ENCODE measurements around the gene GATAD2B. TPM values are rescaled to one million over a fixed set of nuclear protein-coding genes. Genes with fewer than 3 reads are reported as not detected.
"Not testable (repeated sequence)": the region's sequence is repeated elsewhere in the genome, so short reads cannot be mapped to it uniquely, and the experiment has no call there.

GATAD2B gene
- total RNA-seq, 1 experiment from 2014 or later: 8.9 TPM

- H3K36me3 ChIP-seq (replicated peaks; ENCODE audit: control insufficient read depth, insufficient read depth, low read length): peaks cover 17% of the 10 kb centered on the region
- H3K27me3 ChIP-seq (ENCODE audit: control insufficient read depth, insufficient read depth, low read length): no peaks in the 10 kb centered on the region; the same call in 1 of the 2 replicates
- H3K4me3 ChIP-seq (ENCODE audit: insufficient read depth, low read depth, low read length): peak within 1 kb of the TSS; percentile 97
- peak; percentile 88 for DNase-seq
Measured at GRCh38 chr1:153774780-153775457, 147.9 kb downstream of the GATAD2B start, which contains the start of gene SLC27A3. Gene SLC27A3 (plus strand): TSS chr1:153775407. CDS start chr1:153775498, 91 bp downstream.

- DNase-seq: peak; percentile 24
- Histone ChIP-seq H3K36me3 (replicated peaks; ENCODE audit: control insufficient read depth, insufficient read depth, low read length) (peaks cover 21% of the 10 kb centered on the region), H3K27me3 (ENCODE audit: control insufficient read depth, insufficient read depth, low read length) (no peaks in the 10 kb centered on the region; the same call in 1 of the 2 replicates), H3K4me3 (ENCODE audit: insufficient read depth, low read depth, low read length) (no peak overlapping the region)
Measured at GRCh38 chr1:153774026-153774595, 148.7 kb downstream of the GATAD2B start.

GRCh38 chr1:153773096-153773921 lies 149.5 kb downstream of the GATAD2B start:
- DNase-seq: peak; percentile 30
- Histone ChIP-seq H3K4me3 (ENCODE audit: insufficient read depth, low read depth, low read length) (no peak overlapping the region), H3K27me3 (ENCODE audit: control insufficient read depth, insufficient read depth, low read length) (no peaks in the 10 kb centered on the region; the same call in 1 of the 2 replicates), H3K36me3 (replicated peaks; ENCODE audit: control insufficient read depth, insufficient read depth, low read length) (peaks cover 24% of the 10 kb centered on the region)

DNA sequence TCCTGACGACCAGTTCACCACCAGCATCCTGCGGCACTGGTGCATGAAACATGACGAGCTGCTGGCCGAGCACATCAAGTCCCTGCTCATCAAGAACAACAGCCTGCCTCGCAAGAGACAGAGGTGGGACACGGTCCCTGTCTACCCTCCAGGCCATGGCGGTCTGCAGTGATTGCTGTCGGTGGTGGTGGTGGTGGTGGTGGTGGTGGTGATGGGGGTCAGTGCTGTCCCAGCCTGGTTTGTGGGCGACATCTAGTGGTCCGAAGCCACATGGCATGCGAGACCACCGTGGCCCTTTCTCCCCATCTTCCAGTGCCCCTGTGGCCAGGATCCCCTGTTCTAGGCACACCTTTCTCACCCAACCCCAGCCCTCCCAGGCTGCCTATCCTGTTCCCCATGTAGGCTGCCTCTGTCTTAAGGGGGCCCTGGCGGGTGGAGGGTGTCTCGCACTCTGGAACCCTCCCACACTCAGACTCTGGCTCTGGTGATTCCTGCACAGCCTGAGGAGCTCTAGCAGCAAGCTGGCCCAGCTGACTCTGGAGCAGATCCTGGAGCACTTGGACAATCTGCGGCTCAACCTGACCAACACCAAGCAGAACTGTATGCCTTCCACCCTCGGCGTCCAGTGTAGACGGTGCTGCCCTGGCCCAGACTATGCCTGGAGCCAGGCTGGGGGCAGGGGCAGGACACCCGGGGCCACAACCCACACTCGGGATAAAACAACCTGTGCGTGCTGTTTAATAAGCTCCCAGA lies 150.8 kb downstream of the GATAD2B start:
- Histone ChIP-seq H3K36me3 (replicated peaks; ENCODE audit: control insufficient read depth, insufficient read depth, low read length) (peaks cover 37% of the 10 kb centered on the region), H3K4me3 (ENCODE audit: insufficient read depth, low read depth, low read length) (no peak overlapping the region), H3K27me3 (ENCODE audit: control insufficient read depth, insufficient read depth, low read length) (no peaks in the 10 kb centered on the region)
- peak; percentile 88 for DNase-seq

DNA sequence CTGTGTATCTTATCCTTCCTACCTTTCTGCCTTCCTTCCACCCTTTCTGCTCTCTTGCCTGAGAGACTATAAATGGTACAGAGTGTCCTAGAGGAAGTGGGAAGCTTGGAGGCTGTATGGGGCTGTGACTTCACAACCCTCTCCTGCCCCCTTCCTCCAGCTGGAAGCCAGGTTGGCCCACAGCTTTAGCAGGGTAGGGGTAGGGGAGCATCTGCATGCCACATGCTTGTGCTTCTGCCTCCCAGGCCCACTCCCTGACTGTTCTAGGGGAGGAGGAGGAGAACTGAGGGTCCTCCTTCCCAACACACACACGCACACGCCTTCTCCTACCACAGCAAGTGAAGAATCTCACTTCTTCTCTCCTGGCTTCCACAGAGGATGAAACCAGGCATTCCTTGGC lies 151.5 kb downstream of the GATAD2B start:
- H3K36me3 ChIP-seq (replicated peaks; ENCODE audit: control insufficient read depth, insufficient read depth, low read length): peaks cover 37% of the 10 kb centered on the region
- no peaks in the 10 kb centered on the region for H3K27me3 ChIP-seq (ENCODE audit: control insufficient read depth, insufficient read depth, low read length)
- peak; percentile 42 for DNase-seq
- H3K4me3 ChIP-seq (ENCODE audit: insufficient read depth, low read depth, low read length): no peak overlapping the region

DNA sequence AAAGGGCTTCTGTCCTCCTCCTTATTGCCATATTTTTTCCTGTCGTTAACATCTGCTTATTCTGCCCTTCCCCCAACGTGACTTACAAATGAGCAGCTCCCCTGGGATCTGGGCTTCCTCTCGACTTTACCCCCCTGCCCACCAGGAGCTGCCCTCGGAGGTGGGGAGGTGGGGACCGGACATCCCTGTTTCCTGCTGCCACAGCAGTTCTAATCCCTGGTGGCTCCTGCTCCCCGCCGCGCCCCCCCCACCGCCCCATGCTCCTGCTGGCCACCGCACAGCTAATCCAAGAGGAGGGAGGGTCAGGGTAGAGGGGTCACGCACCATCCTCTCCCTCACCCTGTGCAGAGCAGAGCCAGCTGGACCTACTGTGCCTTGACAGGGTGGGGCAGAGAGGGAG lies 152.0 kb downstream of the GATAD2B start:
- no peaks in the 10 kb centered on the region for H3K27me3 ChIP-seq (ENCODE audit: control insufficient read depth, insufficient read depth, low read length)
- H3K36me3 ChIP-seq (replicated peaks; ENCODE audit: control insufficient read depth, insufficient read depth, low read length): peaks cover 37% of the 10 kb centered on the region
- no peak overlapping the region for H3K4me3 ChIP-seq (ENCODE audit: insufficient read depth, low read depth, low read length)
- peak; percentile 48 for DNase-seq

- no peaks in the 10 kb centered on the region for H3K27me3 ChIP-seq (ENCODE audit: control insufficient read depth, insufficient read depth, low read length)
- peaks cover 43% of the 10 kb centered on the region for H3K36me3 ChIP-seq (replicated peaks; ENCODE audit: control insufficient read depth, insufficient read depth, low read length)
- no peak overlapping the region for H3K4me3 ChIP-seq (ENCODE audit: insufficient read depth, low read depth, low read length)
- no peak for DNase-seq
Measured at GRCh38 chr1:153769221-153769620, 153.6 kb downstream of the GATAD2B start.

- Histone ChIP-seq H3K4me3 (ENCODE audit: insufficient read depth, low read depth, low read length) (no peak overlapping the region), H3K27me3 (ENCODE audit: control insufficient read depth, insufficient read depth, low read length) (no peaks in the 10 kb centered on the region), H3K36me3 (replicated peaks; ENCODE audit: control insufficient read depth, insufficient read depth, low read length) (peaks cover 50% of the 10 kb centered on the region)
- no peak for DNase-seq
Measured at GRCh38 chr1:153768316-153769181, 154.2 kb downstream of the GATAD2B start.

- Histone ChIP-seq H3K4me3 (ENCODE audit: insufficient read depth, low read depth, low read length) (no peak overlapping the region), H3K36me3 (replicated peaks; ENCODE audit: control insufficient read depth, insufficient read depth, low read length) (peaks cover 53% of the 10 kb centered on the region), H3K27me3 (ENCODE audit: control insufficient read depth, insufficient read depth, low read length) (no peaks in the 10 kb centered on the region)
- DNase-seq: no peak
Measured at GRCh38 chr1:153767519-153767918, 155.3 kb downstream of the GATAD2B start.

DNA sequence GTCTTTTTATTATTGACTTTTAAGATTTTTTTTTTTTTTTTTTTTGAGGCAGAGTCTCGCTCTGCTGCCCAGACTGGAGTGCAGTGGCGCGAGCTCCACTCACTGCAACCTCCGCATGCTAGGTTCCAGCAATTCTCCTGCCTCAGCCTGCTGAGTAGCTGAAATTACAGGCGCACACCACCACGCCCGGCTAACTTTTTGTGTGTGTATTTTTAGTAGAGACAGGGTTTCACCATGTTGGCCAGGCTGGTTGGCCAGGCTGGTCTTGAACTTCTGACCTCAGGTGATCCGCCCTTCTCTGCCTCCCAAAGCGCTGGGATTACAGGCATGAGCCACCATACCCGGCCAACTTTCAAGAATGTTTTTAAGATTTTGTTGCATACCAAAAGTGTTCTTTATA lies 156.1 kb downstream of the GATAD2B start:
- peaks cover 57% of the 10 kb centered on the region for H3K36me3 ChIP-seq (replicated peaks; ENCODE audit: control insufficient read depth, insufficient read depth, low read length)

GRCh38 chr1:153764310-153764709 lies 158.5 kb downstream of the GATAD2B start:
- H3K36me3 ChIP-seq (replicated peaks; ENCODE audit: control insufficient read depth, insufficient read depth, low read length): peaks cover 58% of the 10 kb centered on the region
- DNase-seq: no peak
- H3K4me3 ChIP-seq (ENCODE audit: insufficient read depth, low read depth, low read length): no peak overlapping the region

More for the DNA sequence above, 156.1 kb downstream of the GATAD2B start:
- H3K4me3 ChIP-seq (ENCODE audit: insufficient read depth, low read depth, low read length); DNase-seq; H3K27me3 ChIP-seq (ENCODE audit: control insufficient read depth, insufficient read depth, low read length): not testable (repeated sequence)

DNA sequence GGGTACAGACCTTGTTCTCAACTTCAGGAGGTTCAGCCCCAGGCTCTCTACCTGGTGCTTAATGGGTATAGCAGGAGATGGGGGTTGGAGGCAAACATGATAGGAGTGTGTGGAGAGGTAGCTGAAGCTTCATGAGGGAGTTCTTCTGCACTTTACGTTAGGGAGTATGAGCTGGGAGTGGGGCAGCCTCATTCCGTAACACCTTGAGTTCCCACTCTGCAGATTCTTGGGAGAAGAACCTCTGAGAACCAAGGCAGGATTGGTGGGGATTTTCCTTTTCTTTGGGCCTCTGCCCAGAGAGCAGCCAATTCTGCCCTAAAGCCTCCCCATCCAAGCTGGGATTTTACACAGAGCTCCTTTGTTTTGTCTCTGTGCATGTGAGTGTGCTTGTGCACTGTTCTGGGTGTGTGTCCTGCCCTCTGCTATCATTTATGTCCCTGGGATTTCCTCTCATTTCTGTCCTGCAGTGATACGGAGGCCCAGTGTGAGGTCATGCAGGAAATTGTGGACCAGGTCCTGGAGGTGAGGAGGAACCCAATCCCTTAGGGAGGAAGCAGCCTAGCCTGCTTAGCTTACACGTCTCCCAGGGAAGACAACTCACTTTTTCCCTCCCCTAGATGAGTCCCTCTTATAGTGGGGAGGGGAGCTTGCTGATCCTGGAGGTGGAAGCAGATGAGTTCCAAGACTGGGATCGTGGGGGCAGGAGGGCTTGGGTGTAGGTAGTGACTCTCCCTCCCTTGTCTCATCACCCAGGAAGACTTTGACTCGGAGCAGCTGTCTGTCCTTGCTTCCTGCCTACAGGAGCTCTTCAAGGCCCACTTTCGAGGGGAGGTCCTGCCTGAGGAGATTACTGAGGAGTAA lies 159.2 kb downstream of the GATAD2B start:
- H3K36me3 ChIP-seq (replicated peaks; ENCODE audit: control insufficient read depth, insufficient read depth, low read length): peaks cover 56% of the 10 kb centered on the region
- DNase-seq: no peak

More at GRCh38 chr1:153764310-153764709, 158.5 kb downstream of the GATAD2B start:
- no peaks in the 10 kb centered on the region for H3K27me3 ChIP-seq (ENCODE audit: control insufficient read depth, insufficient read depth, low read length)

GRCh38 chr1:153760440-153760839 lies 162.3 kb downstream of the GATAD2B start:
- Histone ChIP-seq H3K36me3 (replicated peaks; ENCODE audit: control insufficient read depth, insufficient read depth, low read length) (peaks cover 55% of the 10 kb centered on the region), H3K27me3 (ENCODE audit: control insufficient read depth, insufficient read depth, low read length) (no peaks in the 10 kb centered on the region), H3K4me3 (ENCODE audit: insufficient read depth, low read depth, low read length) (no peak overlapping the region)
- DNase-seq: no peak

More for the DNA sequence above, 159.2 kb downstream of the GATAD2B start:
- Histone ChIP-seq H3K4me3 (ENCODE audit: insufficient read depth, low read depth, low read length) (no peak overlapping the region), H3K27me3 (ENCODE audit: control insufficient read depth, insufficient read depth, low read length) (no peaks in the 10 kb centered on the region)
